Measurements from ENCODE around the gene PARP8.

GRCh38 chr5:50727149-50727496 is 60.7 kb downstream of the PARP8 start:
- no peak for TF ChIP-seq POLR2AphosphoS5 (IDR thresholded peaks at IDR 0.05; ENCODE audit: low read depth, low read length)
- no peak for TF ChIP-seq SIN3A (IDR thresholded peaks at IDR 0.05; ENCODE audit: borderline replicate concordance, insufficient read depth, low read length)
- no peak for TF ChIP-seq REST (IDR thresholded peaks at IDR 0.05; ENCODE audit: insufficient read depth in 1 of 2, low read depth in 2 of 2, low read length in 2 of 2)
- TF ChIP-seq TAF1 (IDR thresholded peaks at IDR 0.05; ENCODE audit: borderline replicate concordance, insufficient read depth, low read length) = no peak
